SU-DHL-6 (cell line): ENCODE data around the gene SIRT6.

ENCODE experiments used
- H2AFZ ChIP-seq: fragments of 200-600 bp; sonication (generic); 2 replicates; pipeline ENCODE4 v1.6.1; 2014; ENCODE audit warnings: low read depth, mild to moderate bottlenecking, moderate library complexity, mixed read lengths, antibody characterized with exemption, low read length; ENCODE audit not compliant: severe bottlenecking
- H3F3A ChIP-seq: fragments of 200-600 bp; shearing (Covaris generic); 2 replicates; pipeline ENCODE4 v1.6.0; 2016; ENCODE audit warnings: antibody characterized with exemption, mild to moderate bottlenecking; ENCODE audit not compliant: insufficient read depth
- H3K27ac ChIP-seq: fragments of 200-600 bp; sonication (generic); 2 replicates; pipeline ENCODE4 v1.5.1; 2016; ENCODE audit warnings: low read depth, mild to moderate bottlenecking, low read length, moderate library complexity, mixed read lengths
- H3K27me3 ChIP-seq: fragments of 200-600 bp; sonication (generic), shearing (Covaris generic); 2 replicates; pipeline ENCODE4 v1.6.0; 2014; ENCODE audit warnings: mild to moderate bottlenecking, low read length
- H3K36me3 ChIP-seq: fragments of 200-600 bp; sonication (generic); 2 replicates; pipeline ENCODE4 v1.6.1; 2014; ENCODE audit warnings: mild to moderate bottlenecking, low read length, mixed read lengths
- H3K4me2 ChIP-seq: fragments of 300-600, 200-600 bp; shearing (Covaris generic), sonication (generic); 2 replicates; pipeline ENCODE4 v1.6.0; 2014; ENCODE audit warnings: low read length, low read depth, mild to moderate bottlenecking; ENCODE audit not compliant: poor library complexity, severe bottlenecking
- H3K4me3 ChIP-seq: fragments of 200-600 bp; sonication (generic); 2 replicates; pipeline ENCODE4 v1.5.1; 2014; ENCODE audit warnings: antibody characterized with exemption, low read length, mild to moderate bottlenecking, mixed read lengths; ENCODE audit not compliant: insufficient read depth, poor library complexity, severe bottlenecking
- H3K79me2 ChIP-seq: fragments of 200-600 bp; sonication (generic); 2 replicates; pipeline ENCODE4 v1.6.1; 2014; ENCODE audit warnings: mild to moderate bottlenecking, low read length, moderate library complexity; ENCODE audit not compliant: insufficient read depth
- H3K9ac ChIP-seq: fragments of 200-600 bp; sonication (generic); 2 replicates; pipeline ENCODE4 v1.7.0; 2014; ENCODE audit warnings: mild to moderate bottlenecking, low read length
- H3K9me2 ChIP-seq: fragments of 200-600 bp; sonication (generic); replicated peaks from 2 replicates; pipeline ENCODE4 v1.6.1; 2014; ENCODE audit warnings: low read length; ENCODE audit not compliant: insufficient read depth
- H3K9me3 ChIP-seq: fragments of 200-600 bp; sonication (generic); 2 replicates; pipeline ENCODE4 v1.6.1; 2014; ENCODE audit warnings: low read length, mixed read lengths; ENCODE audit not compliant: insufficient read depth
- H4K20me1 ChIP-seq: fragments of 200-600 bp; sonication (generic); 2 replicates; pipeline ENCODE4 v1.6.1; 2014; ENCODE audit warnings: low read depth, mild to moderate bottlenecking, antibody characterized with exemption, low read length, moderate library complexity, mixed read lengths
- CTCF ChIP-seq: fragments of 200-600 bp; sonication (generic); IDR thresholded peaks from one replicate; pipeline ENCODE4 v1.5.1; 2017; ENCODE audit warnings: antibody characterized with exemption, mild to moderate bottlenecking, low read length, moderate library complexity; ENCODE audit not compliant: insufficient read depth, poor library complexity, severe bottlenecking
- EZH2phosphoT487 ChIP-seq: fragments of 200-600 bp; sonication (generic), shearing (Covaris generic); conservative IDR thresholded peaks from 2 replicates; pipeline ENCODE4 v1.6.1; 2018; ENCODE audit warnings: mild to moderate bottlenecking, antibody characterized with exemption, low read length, moderate library complexity, mixed read lengths

The SIRT6 gene

GRCh38 chr19:4184718-4185352 lies 2.5 kb upstream of the SIRT6 start:
- Histone ChIP-seq H3K27me3 (no peaks in the 10 kb centered on the region), H3K36me3 (no peaks in the 10 kb centered on the region)
- TF ChIP-seq CTCF (no peak), EZH2phosphoT487 (no peak)

GRCh38 chr19:4183967-4184717 lies 1.8 kb upstream of the SIRT6 start:
- peaks cover 4% of the 10 kb centered on the region; the same call in 1 of the 2 replicates for H3F3A ChIP-seq
- no peak overlapping the region for H3K27ac ChIP-seq
- no peaks in the 10 kb centered on the region for H3K36me3 ChIP-seq
- no peaks in the 10 kb centered on the region for H3K27me3 ChIP-seq
- no peak overlapping the region for H3K9ac ChIP-seq
- no peak overlapping the region for H2AFZ ChIP-seq
- H3K4me2 ChIP-seq = no peak overlapping the region
- 0 out of 2 replicates have a peak, but pooled peaks cover 6% of the 10 kb centered on the region for H3K79me2 ChIP-seq
- no peaks in the 10 kb centered on the region for H3K9me2 ChIP-seq
- H3K9me3 ChIP-seq = no peaks in the 10 kb centered on the region
- TF ChIP-seq EZH2phosphoT487 = no peak
- TF ChIP-seq CTCF = no peak
- no peak overlapping the region for H3K4me3 ChIP-seq
- no peaks in the 10 kb centered on the region for H4K20me1 ChIP-seq

More at GRCh38 chr19:4184718-4185352, 2.5 kb upstream of the SIRT6 start:
- Histone ChIP-seq H3K27ac (no peak overlapping the region), H4K20me1 (no peaks in the 10 kb centered on the region), H2AFZ (no peak overlapping the region), H3K79me2 (0 out of 2 replicates have a peak, but pooled peaks cover 6% of the 10 kb centered on the region), H3K9me3 (no peaks in the 10 kb centered on the region), H3K9me2 (no peaks in the 10 kb centered on the region), H3F3A (peaks cover 4% of the 10 kb centered on the region; the same call in 1 of the 2 replicates), H3K4me3 (no peak overlapping the region), H3K4me2 (no peak overlapping the region), H3K9ac (no peak overlapping the region)

- Histone ChIP-seq H3K9ac (peak overlapping the region; percentile 73), H2AFZ (no peak overlapping the region)
- no peak for TF ChIP-seq CTCF
- no peak for TF ChIP-seq EZH2phosphoT487
Observed at GRCh38 chr19:4181053-4181508, 1.3 kb downstream of the SIRT6 start.

More at GRCh38 chr19:4181053-4181508, 1.3 kb downstream of the SIRT6 start:
- Histone ChIP-seq H3K9me3 (no peaks in the 10 kb centered on the region), H3K4me2 (peak overlapping the region; percentile 100), H3K4me3 (peak overlapping the region; percentile 72), H4K20me1 (no peaks in the 10 kb centered on the region), H3F3A (peaks cover 4% of the 10 kb centered on the region; the same call in 1 of the 2 replicates), H3K27me3 (no peaks in the 10 kb centered on the region), H3K36me3 (no peaks in the 10 kb centered on the region), H3K9me2 (no peaks in the 10 kb centered on the region), H3K79me2 (0 out of 2 replicates have a peak, but pooled peaks cover 6% of the 10 kb centered on the region), H3K27ac (peak overlapping the region; percentile 29; the same call in 1 of the 2 replicates)
